ELF-1 (cell line): ENCODE data around the gene CDH20.
A peak's percentile ranks its signal among the peaks of the same experiment; 100 is the strongest.
"Not testable (repeated sequence)": the region's sequence is repeated elsewhere in the genome, so short reads cannot be mapped to it uniquely, and the experiment has no call there.

Source experiments
- DNase-seq: peaks from one replicate; pipeline ENCODE4 v3.0.0-alpha.2; 2016; ENCODE audit warnings: low read depth, low spot score

CDH20 gene

DNA sequence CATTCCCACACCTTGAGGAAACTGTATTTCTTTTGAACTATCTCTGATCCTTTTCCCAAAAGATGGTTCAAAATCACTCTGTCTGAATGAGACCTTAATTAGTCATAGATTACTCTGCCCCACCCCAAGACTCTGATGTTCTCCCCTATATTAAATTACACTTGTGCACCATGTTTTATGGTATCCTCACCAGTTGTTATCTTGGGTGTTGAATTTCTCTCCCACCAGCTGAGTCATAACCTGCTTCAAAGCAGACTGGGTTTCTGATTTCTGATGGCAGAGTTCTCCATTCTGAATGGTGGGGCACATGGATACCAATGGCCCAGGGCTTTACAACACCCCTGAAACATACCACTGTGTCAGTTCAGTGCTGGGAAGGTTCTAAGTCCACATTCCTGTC lies 15.0 kb downstream of the CDH20 start:
- no peak for DNase-seq

DNA sequence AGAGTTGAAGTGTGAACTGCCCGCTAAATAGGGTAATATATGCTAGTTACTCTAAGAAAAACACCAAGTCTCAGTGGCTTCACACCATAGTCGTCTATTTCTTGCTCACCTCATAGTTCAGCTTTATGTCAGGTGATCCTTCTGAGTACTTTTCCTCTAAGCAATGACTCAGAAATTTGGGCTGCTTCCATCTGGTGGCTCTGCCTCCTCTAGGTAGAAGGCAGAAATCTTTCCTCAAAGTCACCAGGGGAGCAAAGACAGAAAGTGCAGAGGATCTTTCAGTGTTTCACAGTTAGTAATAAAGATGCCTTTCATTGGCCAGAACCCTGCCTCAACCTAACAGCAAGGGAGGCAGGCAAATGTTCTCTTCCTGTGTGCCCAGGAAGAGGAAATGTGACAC lies 17.3 kb downstream of the CDH20 start:
- no peak for DNase-seq

DNA sequence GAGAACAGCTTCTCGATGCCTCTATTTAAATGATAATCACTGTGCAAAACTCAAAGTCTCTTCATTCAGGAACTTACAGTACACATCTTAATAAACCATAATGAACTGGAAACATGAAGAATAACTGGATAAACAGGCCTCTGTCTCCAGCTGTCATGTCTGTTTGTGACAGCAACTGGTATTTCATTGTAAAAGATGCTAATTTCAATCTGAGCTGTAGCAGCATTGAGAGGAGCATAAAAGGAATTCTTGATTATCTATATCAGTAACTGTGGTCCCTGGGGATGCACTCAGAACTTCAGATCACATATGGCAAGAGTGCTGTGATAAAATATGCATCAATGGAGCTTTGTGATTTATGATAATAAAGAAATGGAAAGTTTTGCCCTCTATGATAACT lies 18.8 kb downstream of the CDH20 start:
- no peak for DNase-seq

- DNase-seq: no peak
Observed at GRCh38 chr18:61352611-61353010, 19.4 kb downstream of the CDH20 start.

DNA sequence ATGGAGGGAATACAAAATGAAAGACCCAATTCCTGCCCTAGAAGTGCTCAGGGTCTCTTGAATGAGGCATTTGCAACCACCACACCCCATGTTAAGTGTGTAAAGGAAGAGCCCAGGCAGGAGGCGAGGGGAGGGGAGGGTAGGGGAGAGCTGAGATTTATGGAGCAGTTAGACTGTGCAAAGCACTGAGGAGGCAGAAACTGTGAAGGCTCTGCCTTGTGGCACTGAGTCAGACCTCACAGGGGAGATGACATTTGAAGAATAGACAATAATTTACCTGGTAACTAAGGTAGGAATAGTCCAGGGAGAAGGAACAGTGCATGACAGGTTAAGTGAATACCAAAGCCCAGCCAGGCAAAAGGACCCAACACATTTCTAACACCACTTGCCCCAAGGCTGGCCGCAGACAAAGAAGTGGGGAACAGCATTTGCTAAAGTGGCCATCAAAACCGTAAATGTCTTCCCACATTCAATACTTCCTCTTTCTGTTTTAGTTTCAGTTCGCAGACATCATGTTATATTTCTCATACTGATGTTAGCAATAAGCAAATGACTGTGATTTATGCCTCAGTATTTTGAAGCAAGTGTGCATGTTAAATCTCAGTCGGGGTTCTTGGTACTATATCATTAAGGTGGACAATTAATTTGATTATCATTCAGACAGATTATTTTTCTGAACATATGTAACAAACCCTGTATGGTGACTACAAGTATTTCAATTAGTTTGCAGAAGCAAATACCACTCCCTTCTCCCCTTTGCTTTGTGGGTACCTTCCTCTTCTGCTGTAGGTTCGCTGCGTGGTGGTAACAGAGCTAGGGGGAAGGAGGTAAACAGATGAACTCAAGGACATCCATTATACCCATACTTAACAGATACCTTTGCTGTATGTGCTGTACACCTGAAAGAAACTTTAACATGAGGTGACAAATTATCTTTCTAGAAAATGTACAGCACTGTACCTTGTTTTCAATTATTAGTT lies 27.5 kb downstream of the CDH20 start:
- no peak for DNase-seq

DNA sequence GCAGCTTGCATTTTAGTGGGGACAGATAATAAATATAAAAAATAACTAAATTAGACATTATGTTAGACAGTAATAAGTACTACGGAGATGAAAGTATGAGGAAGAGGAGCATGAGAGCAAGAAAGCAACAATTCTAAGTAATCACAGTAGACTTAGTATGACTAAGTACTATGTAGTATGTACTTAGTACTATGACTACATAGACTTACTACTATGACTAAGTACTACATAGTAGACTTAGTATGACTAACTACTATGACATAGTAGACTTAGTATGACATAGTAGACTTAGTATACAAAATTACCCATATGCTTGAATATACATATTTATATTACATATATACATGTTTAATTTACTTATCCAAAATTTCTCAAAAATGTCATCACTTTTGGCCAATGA lies 29.3 kb downstream of the CDH20 start:
- DNase-seq: no peak

GRCh38 chr18:61364953-61365352 lies 31.7 kb downstream of the CDH20 start:
- DNase-seq: no peak

GRCh38 chr18:61368001-61368400 lies 34.8 kb downstream of the CDH20 start:
- no peak for DNase-seq

- DNase-seq: not testable (repeated sequence)
Observed at GRCh38 chr18:61369671-61370070, 36.4 kb downstream of the CDH20 start.

DNA sequence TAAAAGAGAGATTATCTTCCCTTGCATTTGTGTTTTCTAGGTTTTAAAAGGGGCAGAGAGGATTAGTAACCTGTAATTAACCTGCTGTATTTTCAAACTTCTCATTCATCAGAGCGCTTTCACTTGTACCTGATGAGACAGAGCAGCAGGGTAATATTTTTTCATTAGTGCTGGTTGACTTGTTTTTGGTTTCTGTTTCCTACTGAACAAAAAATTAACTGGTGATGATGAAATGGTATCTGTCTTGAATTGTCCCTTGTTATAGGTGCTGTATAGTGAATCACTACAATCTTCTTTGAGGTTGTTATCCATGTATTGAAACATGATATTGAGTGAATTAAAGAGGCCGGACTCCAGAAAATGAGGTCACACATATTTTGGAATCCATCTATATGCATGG lies 37.9 kb downstream of the CDH20 start:
- DNase-seq: no peak

DNA sequence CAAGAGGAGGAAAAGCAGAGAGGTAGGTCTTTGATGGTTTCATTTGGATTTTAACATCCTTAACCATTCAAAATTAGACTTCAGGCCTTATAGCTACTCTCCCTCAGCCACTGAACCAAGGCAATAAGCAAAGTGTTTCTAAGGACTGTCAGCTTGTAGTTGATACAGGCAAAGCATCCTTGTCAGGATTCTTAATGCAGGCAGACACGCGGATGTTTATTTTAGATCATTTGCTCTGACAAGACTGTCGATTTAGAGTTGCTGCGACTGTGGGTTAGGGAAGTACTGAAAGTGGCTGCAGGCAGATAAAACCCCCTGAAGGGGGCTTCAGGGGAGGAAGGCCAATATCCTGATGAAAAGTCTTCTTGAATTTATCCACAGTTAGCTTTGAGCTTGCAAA lies 46.6 kb downstream of the CDH20 start:
- DNase-seq: no peak

DNA sequence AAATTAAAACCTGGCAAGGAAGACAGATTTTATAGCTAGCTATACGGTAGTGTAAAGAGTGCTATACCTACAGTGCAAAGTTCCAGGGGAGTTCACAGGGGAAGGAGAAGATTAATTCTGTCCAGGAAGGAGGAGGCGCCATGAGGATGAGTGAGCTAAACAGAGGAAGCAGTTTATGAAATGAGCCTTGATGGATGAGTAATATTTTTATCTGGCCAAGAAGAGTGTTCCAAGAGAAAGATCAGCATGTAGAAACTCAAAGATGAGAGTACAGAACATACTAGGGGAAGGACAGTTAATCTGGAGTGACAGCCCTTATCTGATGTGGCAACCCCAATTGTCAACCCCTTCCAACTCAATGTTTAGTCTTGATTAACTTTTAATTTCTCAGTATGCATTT lies 54.8 kb downstream of the CDH20 start:
- no peak for DNase-seq

DNA sequence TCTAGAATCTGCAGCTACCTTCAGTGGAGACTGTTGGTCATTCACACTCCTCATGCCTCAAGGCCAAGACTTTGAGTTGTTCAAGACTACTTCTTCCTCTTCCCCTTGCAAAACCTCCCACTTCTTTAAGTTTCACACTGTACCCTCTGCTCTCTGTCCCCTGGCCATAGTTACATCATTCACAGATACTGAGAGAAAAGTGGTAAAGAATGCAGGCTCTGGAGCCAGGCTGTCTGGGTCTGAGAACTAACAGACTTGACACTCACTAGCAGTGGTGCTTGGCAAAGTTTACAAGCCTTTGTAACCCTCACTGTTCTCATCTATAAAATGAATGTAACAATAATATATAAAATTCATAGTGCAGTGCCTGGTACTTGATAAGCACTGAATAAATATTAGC lies 61.8 kb downstream of the CDH20 start:
- no peak for DNase-seq

- no peak for DNase-seq
Observed at GRCh38 chr18:61397222-61397621, 64.0 kb downstream of the CDH20 start.

DNA sequence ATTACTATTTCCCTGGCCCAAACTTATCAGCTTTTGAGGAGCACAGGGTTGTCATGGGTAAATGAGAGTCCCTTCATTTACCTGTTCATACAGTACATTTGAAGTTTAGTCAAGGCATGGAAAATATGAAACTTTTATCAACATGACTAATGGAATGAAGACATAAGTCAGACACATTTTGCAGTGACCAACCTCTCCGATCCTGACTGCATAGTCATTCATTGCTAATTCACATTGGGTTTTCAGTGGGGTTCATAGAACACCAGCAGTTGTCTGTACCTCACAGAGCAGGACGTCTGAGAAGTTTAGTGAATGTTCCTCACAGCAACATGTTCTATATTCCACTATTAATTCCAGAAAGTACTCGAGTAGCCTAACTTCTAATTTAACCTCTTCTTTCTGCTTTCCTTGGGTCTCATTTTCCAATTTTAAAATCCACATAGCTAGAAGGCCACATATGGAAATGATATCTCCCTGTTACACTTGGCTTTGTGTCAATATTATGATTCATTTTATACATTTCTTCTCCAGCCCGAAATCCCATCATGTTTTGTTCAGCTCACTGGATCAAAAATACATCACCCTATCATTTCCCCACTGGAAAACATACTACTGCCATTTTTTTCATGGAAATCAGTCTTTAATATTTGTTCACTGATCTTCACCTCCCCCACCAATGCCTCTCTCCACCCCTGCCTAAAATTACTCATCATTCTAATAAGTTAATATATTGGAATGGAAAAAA lies 65.9 kb downstream of the CDH20 start:
- DNase-seq: no peak

DNA sequence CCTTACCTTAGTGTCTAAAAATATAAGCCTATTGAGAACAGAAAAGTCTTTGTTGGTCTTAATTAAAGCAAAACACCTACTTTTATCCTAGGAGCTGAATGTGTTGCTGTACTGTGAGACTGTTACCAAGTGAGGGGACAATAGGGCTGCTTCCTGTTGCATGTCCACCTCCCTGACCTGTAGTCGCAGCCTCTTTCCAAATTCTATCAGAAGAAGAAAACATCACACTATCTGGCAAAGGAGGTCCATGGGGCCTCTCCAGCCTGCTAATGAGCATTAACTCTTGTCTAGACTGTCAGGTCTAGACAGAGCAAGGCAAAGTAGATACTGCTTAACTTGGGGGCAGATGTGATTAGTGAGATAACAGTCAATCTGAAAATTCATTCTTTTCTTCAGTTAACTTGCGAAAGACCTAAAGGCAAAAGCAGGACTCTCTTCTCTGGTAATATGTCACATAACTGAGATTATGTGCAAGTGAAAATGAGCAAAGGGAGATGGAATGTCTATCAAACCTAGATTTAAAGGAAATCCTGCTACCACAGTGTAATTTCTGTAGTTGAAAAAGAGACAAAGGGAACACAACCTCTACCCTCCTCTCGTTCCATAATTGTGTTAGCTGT lies 66.9 kb downstream of the CDH20 start:
- DNase-seq: no peak

DNA sequence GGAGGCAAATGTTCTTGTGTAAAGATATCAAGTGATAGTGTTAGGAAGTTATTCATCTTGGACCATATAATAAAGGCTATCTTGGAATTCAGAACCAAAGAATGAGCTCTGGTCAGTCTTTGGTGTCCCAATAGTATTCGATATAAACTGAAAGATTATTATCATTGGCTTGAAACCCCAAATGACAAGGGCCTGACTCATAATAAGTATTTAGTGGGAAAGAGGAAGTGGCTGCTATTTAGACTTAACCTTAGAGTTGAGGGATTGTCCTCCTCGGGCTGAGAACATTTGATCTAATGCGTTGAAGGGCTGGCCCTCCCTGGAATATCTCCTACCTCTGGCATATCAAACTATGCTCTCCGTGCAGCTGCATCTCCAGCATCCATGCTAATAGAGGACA lies 67.5 kb downstream of the CDH20 start:
- DNase-seq: no peak

DNA sequence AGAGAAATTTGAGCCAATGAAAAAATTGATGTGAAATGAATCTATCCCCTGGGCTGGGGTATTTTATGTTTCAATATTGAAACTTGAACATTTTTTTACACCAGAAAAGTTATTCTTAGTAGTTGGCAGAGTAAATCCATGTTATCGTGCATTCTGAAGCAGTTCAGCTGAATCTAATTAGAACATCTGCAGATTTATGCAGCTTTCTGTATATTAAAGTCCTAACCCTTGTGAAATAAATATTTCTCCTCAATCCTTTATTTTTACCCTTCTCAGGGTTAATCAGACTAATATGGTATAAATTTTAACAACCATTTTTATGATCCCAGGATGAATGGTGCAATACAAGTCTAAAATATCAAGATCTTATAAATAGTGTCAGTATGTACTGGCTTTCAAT lies 69.5 kb downstream of the CDH20 start:
- DNase-seq: no peak

- no peak for DNase-seq
Observed at GRCh38 chr18:61413396-61413795, 80.2 kb downstream of the CDH20 start.

- DNase-seq: no peak
Observed at GRCh38 chr18:61414086-61414485, 80.9 kb downstream of the CDH20 start.

GRCh38 chr18:61419763-61420162 lies 86.5 kb downstream of the CDH20 start:
- DNase-seq: no peak

- peak; percentile 2 for DNase-seq
Observed at GRCh38 chr18:61420218-61420885, 87.1 kb downstream of the CDH20 start.
